GM10266 (cell line): Measurements from ENCODE around the gene HECW1.
"Not testable (repeated sequence)": the region's sequence is repeated elsewhere in the genome, so short reads cannot be mapped to it uniquely, and the experiment has no call there.

Source experiments
- DNase-seq: peaks from one replicate; pipeline ENCODE4 v3.0.0; 2012; ENCODE audit errors: extremely low spot score
- CTCF ChIP-seq: IDR thresholded peaks from 2 replicates; pipeline ENCODE4 v1.5.1; 2012; ENCODE audit warnings: mild to moderate bottlenecking, low read depth; ENCODE audit not compliant: control insufficient read depth, insufficient read depth; ENCODE audit errors: missing control alignments

HECW1 gene

DNA sequence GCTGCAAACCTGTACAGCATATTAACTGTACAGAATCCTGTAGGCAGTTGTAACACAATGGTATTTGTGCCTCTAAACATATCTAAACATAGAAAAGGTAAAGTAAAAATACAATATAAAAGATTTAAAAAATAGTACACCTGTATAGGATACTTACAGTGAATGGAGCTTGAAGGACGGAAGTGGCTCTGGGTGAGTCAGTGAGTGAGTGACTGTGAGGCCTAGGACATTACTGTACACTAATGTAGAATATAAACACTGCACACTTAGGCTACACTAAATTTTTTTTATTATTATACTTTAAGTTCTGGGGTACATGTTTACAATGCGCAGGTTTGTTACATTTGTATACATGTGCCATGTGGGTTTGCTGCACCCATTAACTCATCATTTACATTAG, 373.1 kb downstream of the HECW1 start:
- no peak for DNase-seq
- TF ChIP-seq CTCF: no peak

DNA sequence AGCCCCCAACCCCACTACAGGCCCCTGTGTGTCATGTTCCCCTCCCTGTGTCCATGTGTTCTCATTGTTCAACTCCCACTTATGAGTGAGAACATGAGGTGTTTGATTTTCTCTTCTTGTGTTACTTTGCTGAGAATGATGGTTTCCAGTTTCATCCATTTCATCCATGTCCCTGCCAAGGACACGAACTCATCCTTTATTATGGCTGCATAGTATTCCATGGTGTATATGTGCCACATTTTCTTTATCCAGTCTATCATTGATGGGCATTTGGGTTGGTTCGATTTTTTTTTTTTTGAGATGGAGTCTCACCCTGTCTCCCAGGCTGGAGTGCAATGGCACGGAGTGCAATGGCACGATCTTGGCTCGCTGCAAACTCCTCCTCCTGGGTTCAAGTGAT, 373.6 kb downstream of the HECW1 start:
- DNase-seq: not testable (repeated sequence)

- no peak for DNase-seq
Observed at GRCh38 chr7:43486634-43487033, 374.2 kb downstream of the HECW1 start.

GRCh38 chr7:43487731-43488073, 375.3 kb downstream of the HECW1 start:
- TF ChIP-seq CTCF: no peak
- DNase-seq: no peak

More at GRCh38 chr7:43486634-43487033, 374.2 kb downstream of the HECW1 start:
- no peak for TF ChIP-seq CTCF

- no peak for TF ChIP-seq CTCF
- no peak for DNase-seq
Observed at GRCh38 chr7:43489257-43489656, 376.8 kb downstream of the HECW1 start.

- TF ChIP-seq CTCF: no peak
- no peak for DNase-seq
Observed at GRCh38 chr7:43490016-43490415, 377.6 kb downstream of the HECW1 start.

DNA sequence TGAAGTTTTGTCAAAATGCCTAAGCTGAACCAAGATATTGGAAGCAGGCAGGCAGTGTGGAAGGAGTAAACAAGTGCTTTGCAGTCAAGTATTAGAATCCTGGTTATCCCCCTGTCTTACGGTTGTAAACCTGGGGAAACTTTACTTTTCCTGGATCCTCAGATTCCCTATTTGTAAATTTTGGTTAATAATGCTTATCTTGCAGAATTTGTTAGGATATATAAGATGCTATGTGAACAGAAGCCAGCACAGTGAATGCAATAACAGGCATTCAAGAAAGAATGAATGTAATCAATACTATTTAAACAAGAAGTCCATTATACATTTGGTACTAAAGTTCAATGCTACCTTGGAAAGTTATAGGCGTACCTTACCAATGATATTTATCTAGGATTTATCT, 378.7 kb downstream of the HECW1 start:
- TF ChIP-seq CTCF: no peak

DNA sequence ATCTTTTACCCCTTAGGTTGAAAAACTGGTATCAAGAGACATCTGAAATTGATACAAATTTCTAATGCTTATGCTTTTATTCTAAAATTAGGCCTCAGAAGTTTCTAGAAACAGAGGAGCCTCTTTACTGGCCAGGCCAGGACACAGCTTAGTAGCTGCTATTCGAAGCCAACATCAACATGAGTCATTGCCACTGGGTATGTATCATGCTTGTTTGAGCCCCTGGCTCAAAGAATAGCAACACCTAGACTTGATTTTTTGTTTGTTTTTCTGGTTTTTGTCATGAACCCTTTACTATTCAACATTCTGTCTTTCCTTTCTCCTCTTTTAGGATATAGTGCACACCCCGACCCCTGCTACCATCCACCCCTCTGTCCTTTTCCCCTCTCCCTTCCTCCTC, 379.5 kb downstream of the HECW1 start:
- DNase-seq: no peak
- no peak for TF ChIP-seq CTCF

More for the DNA sequence above, 378.7 kb downstream of the HECW1 start:
- no peak for DNase-seq
